Bone marrow (tissue), 2 donors: ENCODE results near the gene OCLN.
"Not testable (repeated sequence)": the region's sequence is repeated elsewhere in the genome, so short reads cannot be mapped to it uniquely, and the experiment has no call there.

Source experiments
- DNase-seq, 2 donors: peaks; one replicate each; lab custom pipeline; 2025; lab: John Stamatoyannopoulos, UW

Gene OCLN

GRCh38 chr5:69491027-69491426 lies 1.6 kb upstream of the OCLN start:
- DNase-seq = no peak

GRCh38 chr5:69491838-69492390 lies 676 bp upstream of the OCLN start:
- no peak for DNase-seq

DNA sequence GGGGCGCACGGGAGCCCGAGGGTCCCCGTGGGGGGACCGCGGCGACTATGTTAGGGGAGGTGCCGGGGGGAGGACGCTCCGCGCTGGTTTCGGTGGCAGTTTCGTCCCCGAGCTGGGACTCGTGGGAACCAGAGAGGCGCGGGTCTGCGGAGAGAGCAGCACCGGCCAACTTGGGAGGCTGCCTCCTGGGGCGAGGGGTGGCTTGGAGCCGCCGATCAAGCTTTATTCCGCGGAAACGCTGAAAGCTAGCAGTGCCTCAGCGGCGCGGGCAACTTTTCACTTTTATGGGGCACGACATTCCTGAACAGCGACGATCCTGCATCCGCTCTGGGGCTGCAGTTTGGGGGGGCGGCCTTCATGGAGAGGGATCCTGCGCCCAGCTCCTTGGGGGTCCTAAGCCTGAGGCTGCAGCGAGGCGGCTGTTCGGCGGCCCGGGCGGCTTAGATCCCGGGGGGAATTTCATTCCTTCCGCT lies 369 bp downstream of the OCLN start:
- DNase-seq = no peak

- peak in 1 of 2 donors; percentile 28 for DNase-seq
Measured at GRCh38 chr5:69493396-69494133, 975 bp downstream of the OCLN start.

DNA sequence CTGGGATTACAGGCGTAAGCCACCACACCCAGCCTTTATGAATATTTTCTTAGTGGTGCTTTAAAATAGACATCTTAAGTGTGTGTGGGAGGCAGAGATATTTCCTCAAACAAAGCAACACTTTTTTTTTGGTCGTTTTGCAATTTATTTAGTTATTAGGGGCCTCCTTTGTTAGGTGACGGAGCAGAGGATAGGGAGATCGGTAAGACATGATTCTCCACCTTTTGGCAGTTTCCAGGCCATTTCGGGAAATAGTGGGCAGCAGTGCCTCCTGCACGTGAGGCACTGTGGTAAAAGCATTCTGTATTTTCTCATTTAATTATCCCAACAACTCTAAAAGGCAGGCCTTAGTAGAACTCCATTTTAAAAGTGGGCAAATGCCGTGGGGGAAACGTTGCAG lies 1.9 kb downstream of the OCLN start:
- DNase-seq = no peak

DNA sequence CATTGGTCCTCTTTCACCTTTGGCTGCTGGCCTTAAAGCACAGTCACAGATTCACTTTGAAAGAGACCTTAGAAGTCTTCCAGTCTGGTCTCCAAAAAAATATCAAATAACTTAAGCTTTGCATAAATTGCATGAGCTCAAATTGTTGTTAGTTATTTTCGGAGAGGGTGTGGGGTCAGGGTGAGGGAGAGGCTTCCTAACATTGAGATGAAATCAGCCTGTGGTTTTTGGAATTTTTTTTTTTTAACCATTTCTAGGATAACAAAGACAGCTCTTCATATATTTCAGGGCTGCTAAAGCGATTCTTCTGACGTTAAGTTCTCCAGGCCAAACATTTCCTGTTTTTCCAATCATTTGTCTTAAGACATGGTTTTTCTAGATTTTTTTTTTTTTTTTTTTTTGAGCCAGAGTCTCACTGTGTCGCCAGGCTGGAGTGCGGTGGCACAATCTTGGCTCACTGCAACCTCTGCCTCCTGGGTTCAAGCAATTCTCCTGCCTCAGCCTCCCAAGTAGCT lies 4.5 kb downstream of the OCLN start:
- DNase-seq = no peak

- DNase-seq = no peak
Measured at GRCh38 chr5:69498384-69498783, 5.8 kb downstream of the OCLN start.

GRCh38 chr5:69502367-69502766 lies 9.8 kb downstream of the OCLN start:
- DNase-seq = no peak

DNA sequence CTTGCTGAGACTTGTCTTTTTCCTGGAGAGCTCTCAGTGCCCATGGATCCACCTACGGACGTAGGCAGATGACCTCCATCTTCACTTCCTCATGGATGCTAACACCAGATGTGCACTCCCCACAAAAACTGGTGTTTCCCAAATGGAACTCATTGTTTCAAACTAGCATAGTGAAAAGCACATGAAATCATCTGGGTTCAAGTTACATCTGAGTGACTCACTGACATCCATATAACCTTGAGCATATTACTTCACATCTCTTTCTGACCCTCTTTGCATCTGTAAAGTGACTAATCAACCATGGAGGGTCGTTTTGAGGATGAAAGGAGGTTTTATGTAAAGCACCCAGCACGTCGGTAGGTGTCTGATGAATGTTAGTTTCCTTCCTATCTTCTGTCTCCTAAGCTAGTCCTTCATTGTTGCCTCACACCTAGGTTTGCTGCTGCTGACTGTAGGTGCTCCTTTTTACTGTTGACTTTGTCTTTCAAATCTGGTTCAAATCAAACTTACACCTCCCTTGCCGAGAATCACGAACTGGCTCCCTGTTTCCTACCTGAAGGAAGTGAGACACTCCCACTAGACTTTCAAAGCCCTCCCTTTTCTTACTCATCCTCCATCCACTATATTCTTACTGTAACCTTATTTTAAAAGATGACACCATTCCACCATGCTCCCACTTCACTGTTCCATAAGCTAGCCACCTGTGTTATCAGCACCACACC lies 10.3 kb downstream of the OCLN start:
- no peak for DNase-seq

DNA sequence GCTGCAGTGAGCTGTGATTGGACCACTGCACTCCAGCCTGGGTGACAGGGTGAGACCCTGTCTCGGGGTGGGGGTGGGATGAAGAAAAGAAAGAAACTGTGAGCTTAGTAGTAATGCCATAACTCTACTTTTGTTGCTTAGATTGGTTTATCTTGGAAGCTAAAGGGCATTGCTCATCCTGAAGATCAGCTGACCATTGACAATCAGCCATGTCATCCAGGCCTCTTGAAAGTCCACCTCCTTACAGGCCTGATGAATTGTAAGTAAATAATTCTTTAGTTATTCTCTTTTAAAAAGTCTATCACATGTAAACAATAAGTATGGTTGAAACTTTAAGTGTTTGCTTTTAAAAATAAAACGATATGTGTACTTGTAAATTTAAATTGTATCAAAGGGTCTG lies 11.4 kb downstream of the OCLN start:
- DNase-seq = no peak

- DNase-seq = no peak
Measured at GRCh38 chr5:69505306-69505705, 12.7 kb downstream of the OCLN start.

DNA sequence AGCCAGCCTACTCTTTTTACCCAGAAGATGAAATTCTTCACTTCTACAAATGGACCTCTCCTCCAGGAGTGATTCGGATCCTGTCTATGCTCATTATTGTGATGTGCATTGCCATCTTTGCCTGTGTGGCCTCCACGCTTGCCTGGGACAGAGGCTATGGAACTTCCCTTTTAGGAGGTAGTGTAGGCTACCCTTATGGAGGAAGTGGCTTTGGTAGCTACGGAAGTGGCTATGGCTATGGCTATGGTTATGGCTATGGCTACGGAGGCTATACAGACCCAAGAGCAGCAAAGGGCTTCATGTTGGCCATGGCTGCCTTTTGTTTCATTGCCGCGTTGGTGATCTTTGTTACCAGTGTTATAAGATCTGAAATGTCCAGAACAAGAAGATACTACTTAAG lies 16.6 kb downstream of the OCLN start:
- DNase-seq = no peak

GRCh38 chr5:69510694-69511093 lies 18.1 kb downstream of the OCLN start:
- DNase-seq = no peak

DNA sequence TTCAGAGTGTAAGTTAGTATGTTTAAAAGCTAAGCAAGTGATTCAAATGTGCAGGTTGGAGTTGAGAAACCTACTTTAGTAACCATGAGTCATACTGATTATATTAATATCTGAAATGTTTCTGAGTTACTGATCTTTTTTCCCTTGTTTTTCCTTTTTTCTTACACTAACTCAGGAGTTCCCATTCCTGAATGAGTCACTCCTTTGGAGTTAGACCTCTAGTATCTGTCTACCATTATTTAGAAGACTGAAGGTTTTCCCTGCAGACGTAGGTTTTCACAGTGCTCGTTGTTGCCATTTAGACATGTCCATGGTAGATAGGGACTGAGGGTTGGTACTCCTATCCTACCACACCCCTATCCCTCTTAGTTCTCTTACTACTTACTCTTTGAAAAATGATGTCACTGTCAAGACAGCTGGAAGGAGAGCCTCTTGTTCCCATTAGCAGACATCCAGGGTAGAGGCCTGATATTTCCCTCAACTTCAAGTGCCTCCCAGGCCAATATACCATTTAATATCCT lies 20.2 kb downstream of the OCLN start:
- no peak for DNase-seq

DNA sequence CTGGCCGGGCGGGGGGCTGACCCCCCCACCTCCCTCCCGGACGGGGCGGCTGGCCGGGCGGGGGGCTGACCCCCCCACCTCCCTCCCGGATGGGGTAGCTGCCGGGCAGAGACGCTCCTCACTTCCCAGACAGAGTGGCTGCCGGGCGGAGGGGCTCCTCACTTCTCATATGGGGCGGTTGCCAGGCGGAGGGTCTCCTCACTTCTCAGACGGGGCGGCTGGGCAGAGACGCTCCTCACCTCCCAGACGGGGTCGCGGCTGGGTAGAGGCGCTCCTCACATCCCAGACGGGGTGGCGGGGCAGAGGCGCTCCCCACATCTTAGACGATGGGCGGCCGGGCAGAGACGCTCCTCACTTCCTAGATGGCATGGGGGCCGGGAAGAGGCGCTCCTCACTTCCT lies 23.0 kb downstream of the OCLN start:
- not testable (repeated sequence) for DNase-seq

DNA sequence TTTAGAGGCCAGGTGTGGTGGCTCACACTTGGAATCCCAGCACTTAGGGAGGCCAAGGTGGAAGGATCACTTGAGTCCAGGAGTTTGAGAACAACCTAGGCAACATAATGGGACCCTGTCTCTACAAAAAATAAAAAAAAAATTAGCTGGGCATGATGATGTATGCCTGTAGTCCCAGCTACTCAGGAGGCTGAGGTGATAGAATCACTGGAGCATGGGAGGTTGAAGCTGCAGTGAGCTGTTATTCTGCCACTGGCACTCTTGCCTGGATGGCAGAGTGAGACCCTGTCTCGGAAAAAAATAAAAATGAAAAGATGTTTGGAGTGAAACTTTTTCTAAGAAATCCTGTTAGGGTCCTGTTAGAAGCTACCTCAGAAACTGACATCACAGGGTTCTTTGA lies 24.2 kb downstream of the OCLN start:
- no peak for DNase-seq

- no peak for DNase-seq
Measured at GRCh38 chr5:69517763-69518212, 25.2 kb downstream of the OCLN start.

GRCh38 chr5:69519285-69519684 lies 26.7 kb downstream of the OCLN start:
- no peak for DNase-seq

GRCh38 chr5:69522035-69522434 lies 29.4 kb downstream of the OCLN start:
- DNase-seq = no peak

GRCh38 chr5:69525490-69525889 lies 32.9 kb downstream of the OCLN start:
- no peak for DNase-seq

GRCh38 chr5:69526660-69527059 lies 34.1 kb downstream of the OCLN start:
- no peak for DNase-seq

GRCh38 chr5:69527128-69527770 lies 34.7 kb downstream of the OCLN start:
- no peak for DNase-seq
